OCI-LY1 (cell line): Measurements from ENCODE around the gene FLAD1.

Experiments used
- EZH2 ChIP-seq: fragments of 200-600 bp; sonication (generic), shearing (Covaris generic); IDR thresholded peaks from 2 replicates; pipeline ENCODE4 v1.8.0; 2017; ENCODE audit warnings: borderline replicate concordance, mixed run types, mild to moderate bottlenecking, antibody characterized with exemption, low read length, moderate library complexity, mixed read lengths
- TF ChIP-seq, protein P1 (sequence below): fragments of 200-600 bp; sonication (generic), shearing (Covaris generic); IDR thresholded peaks from 2 replicates; pipeline ENCODE4 v1.5.1; 2017; ENCODE audit warnings: mild to moderate bottlenecking, antibody characterized with exemption, low read length, moderate library complexity, mixed read lengths

DNA sequence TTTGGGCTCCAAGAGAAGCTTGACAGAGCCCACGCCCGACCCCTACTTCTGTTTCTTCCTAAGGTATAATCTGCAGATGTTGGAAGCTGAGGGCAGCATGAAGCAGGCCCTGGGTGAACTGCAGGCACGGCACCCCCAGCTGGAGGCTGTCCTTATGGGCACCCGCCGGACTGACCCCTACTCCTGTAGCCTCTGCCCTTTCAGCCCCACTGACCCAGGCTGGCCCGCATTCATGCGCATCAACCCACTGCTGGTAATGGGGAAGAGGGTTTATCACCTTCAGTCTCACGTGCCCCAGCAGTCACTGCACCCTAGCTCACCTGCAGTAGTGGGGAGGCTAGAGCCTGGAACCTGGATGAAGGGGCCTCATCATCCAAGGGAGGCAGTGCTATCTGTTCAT is 7.1 kb downstream of the FLAD1 start:
- TF ChIP-seq, protein P1, sequence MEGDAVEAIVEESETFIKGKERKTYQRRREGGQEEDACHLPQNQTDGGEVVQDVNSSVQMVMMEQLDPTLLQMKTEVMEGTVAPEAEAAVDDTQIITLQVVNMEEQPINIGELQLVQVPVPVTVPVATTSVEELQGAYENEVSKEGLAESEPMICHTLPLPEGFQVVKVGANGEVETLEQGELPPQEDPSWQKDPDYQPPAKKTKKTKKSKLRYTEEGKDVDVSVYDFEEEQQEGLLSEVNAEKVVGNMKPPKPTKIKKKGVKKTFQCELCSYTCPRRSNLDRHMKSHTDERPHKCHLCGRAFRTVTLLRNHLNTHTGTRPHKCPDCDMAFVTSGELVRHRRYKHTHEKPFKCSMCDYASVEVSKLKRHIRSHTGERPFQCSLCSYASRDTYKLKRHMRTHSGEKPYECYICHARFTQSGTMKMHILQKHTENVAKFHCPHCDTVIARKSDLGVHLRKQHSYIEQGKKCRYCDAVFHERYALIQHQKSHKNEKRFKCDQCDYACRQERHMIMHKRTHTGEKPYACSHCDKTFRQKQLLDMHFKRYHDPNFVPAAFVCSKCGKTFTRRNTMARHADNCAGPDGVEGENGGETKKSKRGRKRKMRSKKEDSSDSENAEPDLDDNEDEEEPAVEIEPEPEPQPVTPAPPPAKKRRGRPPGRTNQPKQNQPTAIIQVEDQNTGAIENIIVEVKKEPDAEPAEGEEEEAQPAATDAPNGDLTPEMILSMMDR = no peak
- TF ChIP-seq EZH2 = no peak
